Ecto neural progenitor cell (in vitro differentiated cells): ENCODE measurements around the gene XIRP1.
"Not testable (repeated sequence)": the region's sequence is repeated elsewhere in the genome, so short reads cannot be mapped to it uniquely, and the experiment has no call there.

ENCODE experiments used
- DNase-seq: peaks from one replicate; pipeline ENCODE4 v3.0.0-alpha.2; 2018; ENCODE audit warnings: low spot score

Gene XIRP1, protein sequence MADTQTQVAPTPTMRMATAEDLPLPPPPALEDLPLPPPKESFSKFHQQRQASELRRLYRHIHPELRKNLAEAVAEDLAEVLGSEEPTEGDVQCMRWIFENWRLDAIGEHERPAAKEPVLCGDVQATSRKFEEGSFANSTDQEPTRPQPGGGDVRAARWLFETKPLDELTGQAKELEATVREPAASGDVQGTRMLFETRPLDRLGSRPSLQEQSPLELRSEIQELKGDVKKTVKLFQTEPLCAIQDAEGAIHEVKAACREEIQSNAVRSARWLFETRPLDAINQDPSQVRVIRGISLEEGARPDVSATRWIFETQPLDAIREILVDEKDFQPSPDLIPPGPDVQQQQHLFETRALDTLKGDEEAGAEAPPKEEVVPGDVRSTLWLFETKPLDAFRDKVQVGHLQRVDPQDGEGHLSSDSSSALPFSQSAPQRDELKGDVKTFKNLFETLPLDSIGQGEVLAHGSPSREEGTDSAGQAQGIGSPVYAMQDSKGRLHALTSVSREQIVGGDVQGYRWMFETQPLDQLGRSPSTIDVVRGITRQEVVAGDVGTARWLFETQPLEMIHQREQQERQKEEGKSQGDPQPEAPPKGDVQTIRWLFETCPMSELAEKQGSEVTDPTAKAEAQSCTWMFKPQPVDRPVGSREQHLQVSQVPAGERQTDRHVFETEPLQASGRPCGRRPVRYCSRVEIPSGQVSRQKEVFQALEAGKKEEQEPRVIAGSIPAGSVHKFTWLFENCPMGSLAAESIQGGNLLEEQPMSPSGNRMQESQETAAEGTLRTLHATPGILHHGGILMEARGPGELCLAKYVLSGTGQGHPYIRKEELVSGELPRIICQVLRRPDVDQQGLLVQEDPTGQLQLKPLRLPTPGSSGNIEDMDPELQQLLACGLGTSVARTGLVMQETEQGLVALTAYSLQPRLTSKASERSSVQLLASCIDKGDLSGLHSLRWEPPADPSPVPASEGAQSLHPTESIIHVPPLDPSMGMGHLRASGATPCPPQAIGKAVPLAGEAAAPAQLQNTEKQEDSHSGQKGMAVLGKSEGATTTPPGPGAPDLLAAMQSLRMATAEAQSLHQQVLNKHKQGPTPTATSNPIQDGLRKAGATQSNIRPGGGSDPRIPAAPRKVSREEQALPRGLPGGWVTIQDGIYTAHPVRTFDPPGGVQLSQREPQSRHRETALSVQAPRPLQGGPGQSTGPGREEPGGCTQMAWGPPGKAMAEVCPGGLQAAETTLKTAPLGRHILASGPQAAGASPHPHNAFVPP (N-terminal part only)

DNA sequence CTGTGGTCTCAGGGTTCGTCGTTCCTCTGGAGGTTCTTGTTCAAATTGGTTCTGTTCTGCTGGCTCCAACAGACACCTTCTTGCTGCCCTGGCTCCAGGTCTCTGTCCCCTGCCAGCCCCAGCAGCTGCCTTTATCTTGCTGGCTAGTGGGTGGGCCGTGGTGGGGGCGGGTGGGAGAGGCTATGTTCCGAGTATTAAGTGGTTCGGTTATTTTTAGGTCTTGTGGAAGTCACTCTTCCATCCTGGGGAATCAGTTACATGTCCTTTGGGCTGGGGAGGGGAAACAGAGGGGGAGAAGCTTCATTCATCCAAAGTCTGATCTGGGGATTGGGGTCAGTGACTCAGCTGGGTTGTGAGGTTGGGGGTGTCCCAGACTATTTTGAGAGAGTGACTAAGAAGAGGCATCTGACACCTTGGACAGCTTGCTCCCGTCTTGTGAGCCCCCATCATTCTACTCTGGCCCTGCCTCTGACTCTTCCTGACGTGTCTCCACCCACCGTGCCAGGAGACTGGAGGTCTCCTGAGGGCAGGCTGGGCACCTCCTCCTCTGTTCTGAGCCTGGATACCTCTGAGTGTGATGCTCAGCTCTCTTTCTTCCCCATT is at the start of gene XIRP1:
TSS of gene XIRP1 (minus strand) at position 106 of the 603 bp plus-strand sequence. CDS start 3,150 bp downstream, outside the sequence.
- no peak for DNase-seq

DNA sequence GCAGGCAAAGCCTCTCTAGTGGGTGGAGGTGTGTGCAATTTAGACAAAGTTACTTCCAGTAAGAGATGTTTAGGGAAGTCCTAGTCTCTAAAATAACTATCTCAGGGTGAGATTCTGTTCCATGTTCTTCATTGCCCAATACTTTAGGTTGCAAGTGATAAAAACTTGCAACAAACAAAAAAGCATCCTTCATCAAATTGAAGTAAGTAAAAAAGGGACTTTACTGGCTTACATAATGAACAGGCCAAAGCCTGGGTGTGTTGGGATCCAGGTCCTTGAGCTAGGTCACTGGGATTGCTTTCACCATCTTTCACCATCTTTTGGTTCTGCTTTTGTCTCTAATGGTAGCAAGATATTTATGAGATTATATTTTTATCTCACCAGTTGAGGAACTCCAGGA is 49.2 kb upstream of the XIRP1 start:
- DNase-seq = no peak

DNA sequence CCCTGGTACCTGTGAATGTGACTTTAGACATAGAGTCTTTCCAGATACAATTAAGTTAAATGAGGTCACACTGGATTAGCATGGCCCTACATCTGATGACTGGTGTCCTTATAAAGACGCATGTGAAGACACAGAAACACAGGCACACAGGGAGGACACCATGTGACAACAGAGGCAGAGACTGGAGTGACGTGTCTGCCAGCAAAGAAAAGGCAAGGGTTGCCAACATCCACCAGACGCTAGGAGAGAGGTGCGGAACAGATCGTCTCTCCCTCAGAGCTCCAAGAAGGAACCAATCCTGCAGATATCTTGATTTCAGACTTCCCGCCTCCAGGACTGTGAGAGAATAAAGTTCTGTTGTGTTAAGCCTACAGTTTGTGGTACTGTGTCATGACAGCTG is 44.6 kb upstream of the XIRP1 start:
- DNase-seq = no peak

DNA sequence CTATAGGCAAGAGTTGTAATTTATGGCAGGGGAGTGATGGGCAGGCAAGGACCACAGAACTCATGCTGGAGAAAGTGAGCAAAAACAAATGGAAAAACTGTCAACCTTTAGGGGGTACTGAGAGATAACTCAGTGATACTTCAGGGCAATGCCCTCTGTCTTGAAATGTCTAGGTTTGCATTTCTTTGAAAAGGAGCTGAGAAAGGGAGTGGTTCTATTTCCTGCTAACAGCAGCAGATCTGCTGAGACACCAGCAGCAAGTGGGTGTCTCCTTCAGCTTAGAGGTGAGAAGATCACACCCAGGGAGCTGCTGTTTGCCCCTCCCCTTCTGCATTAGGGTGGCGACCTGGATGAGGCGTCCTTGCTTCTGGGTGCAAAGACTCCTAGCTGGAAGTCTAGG is 42.3 kb upstream of the XIRP1 start:
- no peak for DNase-seq

DNA sequence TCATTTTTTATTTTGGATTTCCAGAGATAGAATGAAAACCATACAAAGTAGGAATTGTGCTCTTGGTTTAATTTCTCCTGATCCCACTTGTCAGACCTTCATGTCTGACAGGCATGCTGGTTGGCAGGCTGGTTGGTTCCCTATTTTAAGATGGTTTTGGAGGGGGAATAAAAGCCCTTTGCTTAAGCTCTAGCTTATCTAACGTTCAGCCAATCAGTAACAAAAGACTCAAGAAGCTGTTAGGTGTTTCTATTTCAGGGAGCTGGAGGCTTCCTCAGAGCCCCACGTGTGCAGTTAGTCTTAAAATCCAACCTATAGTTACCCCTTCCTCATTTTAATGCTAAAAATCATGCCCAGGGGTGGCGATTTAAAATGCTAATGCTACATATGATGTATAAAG is 40.5 kb upstream of the XIRP1 start:
- no peak for DNase-seq

DNA sequence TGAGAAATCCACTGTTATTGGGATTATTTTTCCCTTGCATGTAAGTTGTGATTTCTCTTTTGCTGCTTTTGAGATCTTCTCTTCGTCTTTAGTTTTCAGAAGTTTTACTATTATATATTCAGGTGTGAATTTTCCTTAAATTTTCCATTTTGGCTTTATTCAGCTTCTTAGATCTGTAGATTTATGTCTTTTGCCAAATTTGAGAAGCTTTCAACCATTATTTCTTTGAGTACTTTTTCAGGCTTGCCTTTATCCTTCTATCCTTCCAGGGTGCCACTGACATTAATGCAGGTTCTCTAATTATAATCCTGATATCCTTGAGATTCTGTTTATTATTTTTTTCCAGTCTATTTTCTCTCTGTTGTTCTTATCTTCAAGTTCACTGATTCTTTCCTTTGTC is 38.1 kb upstream of the XIRP1 start:
- DNase-seq = no peak

DNA sequence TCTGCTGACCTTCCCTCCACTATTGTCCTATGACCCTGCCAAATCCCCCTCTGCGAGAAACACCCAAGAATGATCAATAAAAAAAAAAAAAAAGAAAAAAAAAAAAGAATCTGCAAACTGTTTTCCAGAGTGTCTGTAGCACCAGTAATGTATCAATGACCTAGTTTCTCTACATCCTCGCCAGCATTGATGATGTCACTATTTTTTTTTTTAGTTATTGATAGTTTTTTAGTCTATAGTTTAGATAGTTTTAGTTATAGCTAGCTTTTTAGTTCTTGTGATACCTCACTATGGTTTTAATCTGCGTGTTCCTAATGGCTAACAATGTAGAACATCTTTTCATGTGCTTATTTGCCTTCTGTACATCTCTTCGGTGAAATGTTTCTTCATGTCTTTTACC is 36.1 kb upstream of the XIRP1 start:
- DNase-seq = no peak

DNA sequence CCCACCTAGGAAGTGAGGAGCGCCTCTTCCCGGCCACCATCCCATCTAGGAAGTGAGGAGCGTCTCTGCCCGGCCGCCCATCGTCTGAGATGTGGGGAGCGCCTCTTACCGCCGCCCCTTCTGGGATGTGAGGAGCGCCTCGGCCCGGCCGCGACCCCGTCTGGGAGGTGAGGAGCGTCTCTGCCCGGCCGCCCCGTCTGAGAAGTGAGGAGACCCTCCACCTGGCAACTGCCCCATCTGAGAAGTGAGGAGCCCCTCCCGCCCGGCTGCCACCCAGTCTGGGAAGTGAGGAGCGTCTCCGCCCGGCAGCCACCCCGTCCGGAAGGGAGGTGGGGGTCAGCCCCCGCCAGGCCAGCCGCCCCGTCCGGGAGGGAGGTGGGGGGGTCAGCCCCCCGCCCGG is 35.2 kb upstream of the XIRP1 start:
- DNase-seq = not testable (repeated sequence)

DNA sequence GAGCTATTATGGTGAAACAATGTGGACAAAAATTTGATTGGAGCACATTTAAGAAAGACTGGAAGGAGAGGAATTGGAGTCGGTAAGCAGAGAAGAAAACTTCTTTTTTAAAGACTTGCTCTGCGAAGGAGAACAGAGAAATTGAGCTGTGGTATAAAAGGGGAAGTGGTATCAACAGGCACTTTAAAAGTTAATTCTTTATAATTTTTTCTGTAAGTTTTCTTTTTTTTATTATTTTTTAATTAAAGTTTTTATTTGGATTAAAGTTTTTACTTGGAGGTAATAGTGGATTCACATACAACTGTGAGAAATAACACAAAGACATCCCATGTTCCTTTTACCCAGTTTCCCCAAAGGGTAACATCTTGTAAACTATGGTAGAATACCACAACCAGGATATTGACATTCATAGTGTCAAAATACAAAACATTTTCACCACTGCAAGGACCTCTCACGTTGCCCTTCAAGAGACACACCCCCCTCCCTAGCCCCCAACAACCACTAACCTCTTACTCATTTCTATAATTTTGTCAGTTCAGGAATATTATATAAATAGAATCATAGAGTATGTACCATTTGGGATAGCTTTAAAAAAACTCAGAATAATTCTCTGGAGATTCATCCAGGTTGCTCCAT is 33.8 kb upstream of the XIRP1 start:
- no peak for DNase-seq

DNA sequence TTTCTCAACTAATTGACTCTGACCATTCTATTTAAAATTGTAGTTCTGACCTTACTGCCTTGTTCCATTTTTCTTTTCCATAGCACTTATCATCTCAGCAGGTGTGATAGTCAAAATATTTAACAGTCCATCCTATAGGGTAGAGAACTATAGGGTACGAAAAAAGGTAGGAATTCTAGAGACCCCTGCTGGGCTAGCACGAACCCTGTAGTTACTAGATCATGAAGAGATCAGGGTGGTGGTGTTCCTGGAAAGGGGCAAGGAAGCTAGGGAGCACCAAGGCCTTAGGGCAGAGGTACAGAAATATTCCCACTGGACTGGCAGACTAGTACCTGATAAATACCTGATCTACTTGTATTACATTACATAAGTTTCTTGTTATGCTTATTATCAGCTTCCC is 31.9 kb upstream of the XIRP1 start:
- no peak for DNase-seq

DNA sequence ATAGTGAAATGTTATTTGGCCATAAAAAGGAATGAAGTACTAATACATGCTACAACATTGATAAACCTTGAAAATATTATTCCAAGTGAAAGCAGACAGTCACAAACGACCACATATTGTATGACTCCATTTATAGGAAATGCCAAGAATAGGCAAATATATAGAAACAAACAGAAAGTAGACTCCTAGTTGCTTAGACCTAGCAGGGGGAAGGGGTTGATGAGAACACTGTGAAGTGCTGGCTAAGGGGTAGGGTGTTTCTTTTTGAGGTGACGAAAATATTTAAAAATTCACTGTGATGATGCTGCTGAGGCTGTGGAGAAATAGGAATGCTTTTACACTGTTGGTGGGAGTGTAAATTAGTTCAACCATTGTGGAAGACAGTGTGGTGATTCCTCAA is 30.5 kb upstream of the XIRP1 start:
- DNase-seq = no peak

DNA sequence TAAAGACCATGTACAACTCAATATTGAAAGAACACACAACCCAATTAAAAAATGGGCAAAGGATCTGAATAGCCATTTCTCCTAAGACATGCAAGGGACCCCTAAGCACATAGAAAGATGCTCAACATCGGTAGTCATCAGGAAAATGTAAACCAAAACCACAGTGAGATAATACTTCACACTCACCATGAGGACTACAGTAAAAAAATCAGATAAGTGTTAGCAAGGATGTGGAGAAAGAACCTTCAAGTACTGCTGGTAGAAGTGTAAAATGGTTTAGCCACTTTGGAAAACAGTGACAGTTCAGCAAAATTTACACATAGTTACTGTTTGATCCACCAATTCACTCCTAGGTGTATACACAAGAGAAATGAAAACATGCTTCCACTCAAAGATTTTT is 30.1 kb upstream of the XIRP1 start:
- DNase-seq = no peak

DNA sequence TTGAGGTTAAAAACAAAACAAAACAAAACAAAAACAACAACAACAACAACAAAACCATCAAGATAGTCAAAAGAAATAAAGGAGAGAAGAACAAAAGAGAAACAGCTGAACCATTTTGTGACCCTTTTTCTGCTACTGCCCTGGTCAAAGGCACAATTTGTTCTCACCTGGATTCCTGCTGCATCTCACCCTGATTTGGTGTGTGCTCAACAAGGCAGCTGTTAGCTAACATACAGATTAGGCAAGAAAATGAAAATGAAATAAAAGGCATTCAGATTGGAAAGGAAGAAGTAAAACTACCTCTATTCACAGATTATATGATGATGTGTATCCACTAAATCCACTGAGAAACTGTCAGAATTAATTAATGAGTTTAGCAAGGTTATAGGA is 28.7 kb upstream of the XIRP1 start:
- DNase-seq = no peak

DNA sequence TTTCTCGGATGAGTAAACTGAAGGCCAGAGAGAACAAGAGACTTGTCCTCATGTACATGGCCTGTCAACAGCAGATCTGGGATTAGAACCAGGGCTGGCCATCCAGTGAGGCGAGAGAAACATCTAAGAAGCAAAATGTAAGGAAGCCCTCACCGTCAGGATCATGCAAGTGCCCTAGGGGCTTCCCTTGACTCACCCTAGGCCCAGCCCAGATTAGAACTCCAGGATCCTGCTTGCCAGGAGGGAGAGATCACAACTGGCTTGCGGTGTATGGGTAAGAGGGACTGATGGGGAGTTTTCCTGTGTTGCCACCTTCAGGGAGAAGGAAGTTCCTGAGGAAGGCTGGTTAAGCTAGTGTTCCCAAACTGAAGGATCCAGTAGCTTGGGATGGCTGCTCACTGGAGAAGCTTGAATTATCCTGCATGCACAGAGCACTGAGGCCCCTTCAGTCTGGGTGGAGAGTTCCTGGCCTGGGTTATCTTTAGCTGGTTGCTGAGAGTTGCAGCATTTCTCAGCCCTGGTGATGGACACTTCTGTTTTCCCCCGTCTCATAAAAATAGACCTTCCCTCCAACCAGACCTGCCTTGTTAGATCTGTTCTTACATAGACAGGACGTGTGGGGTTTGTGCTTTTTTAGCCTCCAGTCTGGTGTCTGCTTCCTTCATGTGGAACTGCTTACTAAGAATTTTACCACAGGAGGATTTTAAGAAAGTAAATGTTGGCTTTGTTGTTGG is 28.2 kb upstream of the XIRP1 start:
- no peak for DNase-seq

DNA sequence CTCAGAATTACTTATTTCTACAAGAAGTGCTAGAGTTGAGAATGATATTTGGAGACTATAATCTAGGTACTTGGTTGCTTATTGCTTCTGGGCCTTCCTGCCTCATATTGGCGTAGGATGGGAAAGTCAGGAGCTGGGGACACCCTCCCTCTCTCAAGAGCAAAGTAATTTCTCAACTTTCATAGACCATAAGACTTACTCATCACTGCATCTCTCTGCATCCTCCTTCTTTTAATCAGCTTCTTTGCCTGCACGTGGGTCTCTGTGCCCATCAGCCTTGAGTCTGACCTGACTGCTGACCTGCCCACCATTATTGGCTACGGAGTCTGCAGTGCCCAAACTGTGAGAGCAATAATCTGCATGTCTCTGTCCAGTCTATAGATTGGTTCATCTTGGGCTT is 27.3 kb upstream of the XIRP1 start:
- DNase-seq = no peak

DNA sequence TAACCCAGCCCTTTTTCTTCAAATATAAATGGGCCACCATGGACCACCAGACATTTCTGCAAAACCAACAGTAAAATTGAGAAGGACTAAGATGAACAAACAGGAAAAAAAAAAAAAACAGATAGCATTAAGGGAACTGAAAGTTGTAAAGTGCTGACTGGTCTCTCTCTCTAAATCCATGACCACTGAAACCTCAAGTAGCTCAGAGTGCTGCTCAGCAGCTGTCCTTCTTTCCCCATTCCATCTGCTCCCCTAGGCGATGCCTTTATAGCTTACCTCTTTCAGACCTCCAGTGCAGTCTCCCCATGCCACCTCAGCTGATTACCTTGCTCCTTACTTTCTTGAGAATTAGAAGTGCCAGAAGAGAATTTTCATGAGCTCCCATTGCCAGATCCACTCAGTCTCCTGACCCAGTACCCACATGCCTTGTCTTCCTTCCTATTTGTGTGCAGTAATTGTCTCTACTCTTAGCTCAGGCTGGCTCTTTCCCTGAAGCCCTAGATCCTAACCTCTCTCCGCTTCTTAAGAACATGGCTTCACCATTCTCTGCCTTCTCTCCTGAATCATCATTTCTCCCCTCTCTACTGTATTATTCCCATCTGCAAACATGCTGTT is 23.9 kb upstream of the XIRP1 start:
- no peak for DNase-seq

DNA sequence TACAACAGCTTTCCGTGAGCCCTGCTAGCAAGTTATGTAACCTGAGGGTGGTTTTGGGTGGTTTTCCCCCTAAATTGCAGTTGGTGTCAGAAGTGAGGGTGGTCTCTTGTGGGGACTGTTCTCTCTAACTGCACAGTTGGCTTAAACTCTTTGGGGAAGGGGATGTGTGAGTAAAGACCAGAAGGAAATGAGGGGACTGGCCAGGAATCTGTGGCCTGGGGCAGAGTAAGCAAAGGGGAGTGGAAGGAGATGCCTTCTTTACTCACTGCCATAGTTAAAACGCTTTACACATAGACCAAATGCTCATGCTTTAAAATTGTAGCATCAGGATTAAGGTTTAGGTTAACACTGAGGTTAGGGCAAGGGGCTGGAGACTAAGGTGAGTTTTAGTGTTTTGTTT is 21.2 kb upstream of the XIRP1 start:
- no peak for DNase-seq

DNA sequence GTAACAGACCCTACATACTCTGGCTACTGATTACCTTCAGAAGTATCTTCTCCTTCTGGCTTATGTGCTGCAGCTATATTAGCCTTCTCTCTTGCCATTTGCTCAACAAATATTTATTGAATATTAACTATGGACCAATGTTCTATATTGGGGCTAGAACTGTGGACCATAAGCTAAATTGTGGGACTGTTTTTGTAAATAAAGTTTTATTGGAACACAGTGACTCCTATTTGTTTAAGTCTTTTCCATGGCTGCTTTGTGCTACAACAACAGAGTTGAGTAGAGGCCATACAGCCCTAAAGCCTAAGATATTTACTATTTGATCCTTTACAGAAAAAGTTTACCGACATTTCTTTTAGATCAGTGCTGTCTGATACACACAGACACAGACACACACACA is 20.3 kb upstream of the XIRP1 start:
- DNase-seq = no peak

DNA sequence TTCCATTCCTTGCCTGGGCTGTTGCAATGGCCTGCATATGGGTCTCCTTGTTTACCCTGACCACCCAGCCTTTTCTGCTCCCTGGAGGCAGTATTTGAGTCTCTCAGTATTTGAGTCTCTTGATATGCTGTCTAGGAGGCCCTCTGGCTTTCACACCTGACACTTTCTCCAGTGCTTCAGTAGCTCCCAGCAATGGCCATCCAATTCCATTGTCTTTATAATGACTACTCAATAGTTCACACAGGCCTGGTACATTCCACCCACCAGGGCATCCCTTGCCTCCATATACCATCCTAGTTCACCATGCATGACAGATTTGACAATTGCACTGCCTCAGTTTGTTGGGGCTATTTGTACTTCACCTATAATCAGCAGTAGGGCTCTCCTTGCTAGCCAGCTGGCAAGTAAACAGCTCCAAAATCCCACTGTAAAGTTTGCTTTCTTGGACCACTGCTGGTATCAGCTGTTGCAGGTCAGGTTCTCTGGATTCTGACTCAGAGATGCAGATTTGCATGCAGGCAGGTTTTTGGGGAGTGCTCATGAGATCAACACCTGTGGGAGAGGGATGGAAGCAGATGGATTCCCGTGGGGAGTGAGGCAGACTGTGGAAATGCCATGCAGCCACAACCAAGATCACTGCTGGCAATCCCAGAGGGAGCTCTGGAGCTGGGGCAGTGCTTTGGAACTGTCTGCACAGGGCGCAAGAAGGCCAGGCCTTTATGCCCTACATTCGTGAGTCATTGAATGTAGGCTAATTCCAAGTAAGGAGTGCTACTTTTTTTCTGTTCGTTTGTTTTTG is 19.1 kb upstream of the XIRP1 start:
- no peak for DNase-seq

DNA sequence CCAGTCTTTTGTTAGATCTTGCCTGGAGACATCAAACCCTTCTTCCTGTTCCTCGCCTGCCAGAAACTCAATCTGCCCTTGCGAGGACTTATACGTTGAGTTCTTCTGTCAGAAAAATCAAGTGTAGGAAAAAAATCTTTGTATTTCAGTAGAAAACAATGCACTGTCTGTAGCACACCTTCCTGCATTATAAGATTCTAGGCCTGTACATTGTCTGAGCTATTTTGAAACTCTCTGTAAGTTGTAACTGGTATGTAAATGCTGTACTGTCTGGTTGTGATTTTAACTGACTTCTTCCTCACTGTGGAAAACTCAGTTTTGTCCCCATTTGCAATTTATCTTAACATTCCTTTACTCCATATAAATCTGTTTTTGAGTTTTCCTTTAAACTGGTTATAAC is 17.7 kb upstream of the XIRP1 start:
- DNase-seq = no peak
